ENCODE data around the gene TBL3.
"Not testable (repeated sequence)": the region's sequence is repeated elsewhere in the genome, so short reads cannot be mapped to it uniquely, and the experiment has no call there.

The TBL3 gene

GRCh38 chr16:1998852-1999801 is 27.3 kb downstream of the TBL3 start:
- DNase-seq (ENCODE audit: low read depth in 2 of 2, low spot score in 1 of 2), result no peak

- DNase-seq (ENCODE audit: low read depth in 2 of 2, low spot score in 1 of 2), result no peak
These were observed 28.1 kb downstream of the TBL3 start for GRCh38 chr16:1999866-2000514.

GRCh38 chr16:2001035-2001434 is 29.2 kb downstream of the TBL3 start:
- DNase-seq (ENCODE audit: low read depth in 2 of 2, low spot score in 1 of 2), result no peak

GRCh38 chr16:2001456-2002355 is 29.9 kb downstream of the TBL3 start:
- no peak for DNase-seq (ENCODE audit: low read depth in 2 of 2, low spot score in 1 of 2)

GRCh38 chr16:2002406-2003230 is 30.8 kb downstream of the TBL3 start:
- DNase-seq (ENCODE audit: low read depth in 2 of 2, low spot score in 1 of 2), result no peak

- DNase-seq (ENCODE audit: low read depth in 2 of 2, low spot score in 1 of 2), result no peak
These were observed 31.5 kb downstream of the TBL3 start for GRCh38 chr16:2003231-2003826.

- DNase-seq (ENCODE audit: low read depth in 2 of 2, low spot score in 1 of 2), result peak; percentile 62 to 65
These were observed 32.2 kb downstream of the TBL3 start for GRCh38 chr16:2003827-2004641.

- DNase-seq (ENCODE audit: low read depth in 2 of 2, low spot score in 1 of 2), result no peak
These were observed 33.1 kb downstream of the TBL3 start for GRCh38 chr16:2004795-2005517.

GRCh38 chr16:2005646-2006045 is 33.8 kb downstream of the TBL3 start:
- DNase-seq (ENCODE audit: low read depth in 2 of 2, low spot score in 1 of 2), result no peak

GRCh38 chr16:2006317-2006716 is 34.5 kb downstream of the TBL3 start:
- no peak for DNase-seq (ENCODE audit: low read depth in 2 of 2, low spot score in 1 of 2)

GRCh38 chr16:2007081-2007836 is 35.4 kb downstream of the TBL3 start:
- DNase-seq (ENCODE audit: low read depth in 2 of 2, low spot score in 1 of 2), result no peak

- no peak for DNase-seq (ENCODE audit: low read depth in 2 of 2, low spot score in 1 of 2)
These were observed 36.2 kb downstream of the TBL3 start for GRCh38 chr16:2008009-2008526.

- DNase-seq (ENCODE audit: low read depth in 2 of 2, low spot score in 1 of 2), result no peak
These were observed 36.8 kb downstream of the TBL3 start for GRCh38 chr16:2008631-2009163.

GRCh38 chr16:2009164-2009711 is 37.4 kb downstream of the TBL3 start:
- no peak for DNase-seq (ENCODE audit: low read depth in 2 of 2, low spot score in 1 of 2)

GRCh38 chr16:2009791-2010510 is 38.1 kb downstream of the TBL3 start, which contains the start of gene ZNF598:
ZNF598 (minus strand) TSS chr16:2009821.
- DNase-seq (ENCODE audit: low read depth in 2 of 2, low spot score in 1 of 2), result peak; percentile 47 to 58

GRCh38 chr16:2011726-2012125 is 39.9 kb downstream of the TBL3 start:
- not testable (repeated sequence) for DNase-seq (ENCODE audit: low read depth in 2 of 2, low spot score in 1 of 2)
